Measurements from ENCODE around the gene PMPCA. TPM values are rescaled to one million over a fixed set of nuclear protein-coding genes. Genes with fewer than 3 reads are reported as not detected.
A peak's percentile ranks its signal among the peaks of the same experiment; 100 is the strongest.

Gene PMPCA
- total and polyA plus RNA-seq, 2 of the 13 experiments (the other 11 are each of a cell fraction or from before 2014, with no cell fraction given): 70.2 to 88.4 TPM

GRCh38 chr9:136373300-136374182, 36.9 kb upstream of the PMPCA start, which contains the start of gene CARD9 (continued):
- no peak; the same call in 1 of the 2 replicates for TF ChIP-seq POGK (CRISPR knock-in tag; conservative IDR thresholded peaks at IDR 0.05)
- TF ChIP-seq ZBTB7A (CRISPR knock-in tag; IDR thresholded peaks at IDR 0.05): no peak
- TF ChIP-seq PRDM15 (CRISPR knock-in tag; IDR thresholded peaks at IDR 0.05): no peak
- TF ChIP-seq CBX2 (IDR thresholded peaks at IDR 0.05; ENCODE audit: low read depth, low read length): no peak
- TF ChIP-seq CBX2 (CRISPR knock-in tag; IDR thresholded peaks at IDR 0.05; ENCODE audit: low read depth): no peak
- TF ChIP-seq FIP1L1 (IDR thresholded peaks at IDR 0.05; ENCODE audit: borderline replicate concordance, insufficient read depth, low read depth, low read length): no peak
- no peak for TF ChIP-seq TFAP4 (IDR thresholded peaks at IDR 0.05; ENCODE audit: borderline replicate concordance, low read depth)
- no peak for TF ChIP-seq SMC3 (IDR thresholded peaks at IDR 0.05; ENCODE audit: low read length)
- 0 out of 2 replicates have a peak, but pooled peaks have one; percentile 10 for TF ChIP-seq ZNF747 (CRISPR knock-in tag; IDR thresholded peaks at IDR 0.05; ENCODE audit: borderline replicate concordance)
- no peak for TF ChIP-seq THAP8 (CRISPR knock-in tag; IDR thresholded peaks at IDR 0.05; ENCODE audit: borderline replicate concordance)
- no peak for TF ChIP-seq MLLT10 (CRISPR knock-in tag; IDR thresholded peaks at IDR 0.05)
- TF ChIP-seq ADNP (CRISPR knock-in tag; IDR thresholded peaks at IDR 0.05): no peak
- no peak for TF ChIP-seq ZNF781 (CRISPR knock-in tag; IDR thresholded peaks at IDR 0.05; ENCODE audit: borderline replicate concordance, not compliant biosample characterization)
- TF ChIP-seq ATF3 (CRISPR knock-in tag; IDR thresholded peaks at IDR 0.05): no peak
- no peak for TF ChIP-seq ZNF512 (CRISPR knock-in tag; IDR thresholded peaks at IDR 0.05)
- no peak for TF ChIP-seq STAG1 (CRISPR knock-in tag; IDR thresholded peaks at IDR 0.05)
- TF ChIP-seq NFYC (CRISPR knock-in tag; IDR thresholded peaks at IDR 0.05): peak; percentile 74
- peak; percentile 5 for TF ChIP-seq MED8 (CRISPR knock-in tag; IDR thresholded peaks at IDR 0.05; ENCODE audit: insufficient replicate concordance)
- no peak for TF ChIP-seq ZNF12 (CRISPR knock-in tag; IDR thresholded peaks at IDR 0.05)
- peak; percentile 67 for TF ChIP-seq ELF3 (CRISPR knock-in tag; IDR thresholded peaks at IDR 0.05)

Data from HepG2 (cell line).